Measurements from ENCODE around the gene FIGNL1. TPM values are rescaled to one million over a fixed set of nuclear protein-coding genes. Genes with fewer than 3 reads are reported as not detected.

Gene FIGNL1
- total RNA-seq, 1 donor from 2014 or later = 7.6 TPM

- peaks cover 3% of the 10 kb centered on the region for H3K27me3 Mint-ChIP-seq (ENCODE audit: unreplicated experiment)
- no peaks in the 10 kb centered on the region for H3K4me1 Mint-ChIP-seq (ENCODE audit: unreplicated experiment)
- DNase-seq (ENCODE audit: extremely low spot score, unreplicated experiment) = no peak
- no peak overlapping the region for H3K4me3 Mint-ChIP-seq (ENCODE audit: unreplicated experiment)
- no peaks in the 10 kb centered on the region for H3K9me3 Mint-ChIP-seq (ENCODE audit: unreplicated experiment)
- H3K36me3 Mint-ChIP-seq (ENCODE audit: unreplicated experiment) = no peaks in the 10 kb centered on the region
- no peak overlapping the region for H3K27ac Mint-ChIP-seq (ENCODE audit: unreplicated experiment)
- no peak for TF ChIP-seq CTCF (IDR thresholded peaks at IDR 0.05)
Measured at GRCh38 chr7:50415844-50416364, 34.2 kb downstream of the FIGNL1 start.

- Mint-ChIP-seq H3K27me3 (ENCODE audit: unreplicated experiment) (peaks cover 3% of the 10 kb centered on the region), H3K27ac (ENCODE audit: unreplicated experiment) (no peak overlapping the region), H3K4me1 (ENCODE audit: unreplicated experiment) (no peaks in the 10 kb centered on the region), H3K9me3 (ENCODE audit: unreplicated experiment) (no peaks in the 10 kb centered on the region), H3K4me3 (ENCODE audit: unreplicated experiment) (no peak overlapping the region), H3K36me3 (ENCODE audit: unreplicated experiment) (no peaks in the 10 kb centered on the region)
- DNase-seq (ENCODE audit: extremely low spot score, unreplicated experiment) = no peak
- TF ChIP-seq CTCF (IDR thresholded peaks at IDR 0.05) = no peak
Measured at GRCh38 chr7:50413561-50413960, 36.6 kb downstream of the FIGNL1 start.

GRCh38 chr7:50412973-50413372, 37.2 kb downstream of the FIGNL1 start:
- Mint-ChIP-seq H3K4me3 (ENCODE audit: unreplicated experiment) (no peak overlapping the region), H3K27me3 (ENCODE audit: unreplicated experiment) (peaks cover 3% of the 10 kb centered on the region), H3K27ac (ENCODE audit: unreplicated experiment) (no peak overlapping the region), H3K9me3 (ENCODE audit: unreplicated experiment) (no peaks in the 10 kb centered on the region), H3K36me3 (ENCODE audit: unreplicated experiment) (no peaks in the 10 kb centered on the region), H3K4me1 (ENCODE audit: unreplicated experiment) (no peaks in the 10 kb centered on the region)
- DNase-seq (ENCODE audit: extremely low spot score, unreplicated experiment) = no peak
- TF ChIP-seq CTCF (IDR thresholded peaks at IDR 0.05) = no peak

GRCh38 chr7:50411332-50411731, 38.8 kb downstream of the FIGNL1 start:
- Mint-ChIP-seq H3K4me1 (ENCODE audit: unreplicated experiment) (no peaks in the 10 kb centered on the region), H3K36me3 (ENCODE audit: unreplicated experiment) (no peaks in the 10 kb centered on the region), H3K4me3 (ENCODE audit: unreplicated experiment) (no peak overlapping the region), H3K9me3 (ENCODE audit: unreplicated experiment) (no peaks in the 10 kb centered on the region), H3K27me3 (ENCODE audit: unreplicated experiment) (peaks cover 4% of the 10 kb centered on the region), H3K27ac (ENCODE audit: unreplicated experiment) (no peak overlapping the region)
- DNase-seq (ENCODE audit: extremely low spot score, unreplicated experiment) = no peak
- TF ChIP-seq CTCF (IDR thresholded peaks at IDR 0.05) = no peak

- no peak for DNase-seq (ENCODE audit: extremely low spot score, unreplicated experiment)
- peaks cover 5% of the 10 kb centered on the region for H3K27me3 Mint-ChIP-seq (ENCODE audit: unreplicated experiment)
- no peak overlapping the region for H3K4me3 Mint-ChIP-seq (ENCODE audit: unreplicated experiment)
- no peaks in the 10 kb centered on the region for H3K36me3 Mint-ChIP-seq (ENCODE audit: unreplicated experiment)
- no peaks in the 10 kb centered on the region for H3K4me1 Mint-ChIP-seq (ENCODE audit: unreplicated experiment)
- H3K27ac Mint-ChIP-seq (ENCODE audit: unreplicated experiment) = no peak overlapping the region
- TF ChIP-seq CTCF (IDR thresholded peaks at IDR 0.05) = no peak
- no peaks in the 10 kb centered on the region for H3K9me3 Mint-ChIP-seq (ENCODE audit: unreplicated experiment)
Measured at GRCh38 chr7:50409856-50410745, 40.0 kb downstream of the FIGNL1 start.
